Psoas muscle (tissue), 8 donors: ENCODE measurements around the gene DIRAS3. TPM values are rescaled to one million over a fixed set of nuclear protein-coding genes. Genes with fewer than 3 reads are reported as not detected.

Experiments
- ATAC-seq, 4 donors: fragments of 200-7000 bp; cut with Tn5 transposase; one replicate each; pipeline ENCODE4 v1.9.1; 2020; ENCODE audit warnings: moderate library complexity in 3 of 4, mild to moderate bottlenecking in 2 of 4
- DNase-seq, 2 donors: peaks; one replicate each; pipeline ENCODE4 v3.0.0-alpha.2; 2020
- H3K27ac ChIP-seq: fragments of 200-600 bp; one replicate; pipeline ENCODE4 v1.8.0; 2022
- H3K27me3 ChIP-seq, 3 donors: fragments of 200-600 bp in 1 of 3; one replicate each; pipeline versions ENCODE4 v1.6.1 to v1.8.0; 2013 to 2022; ENCODE audit warnings: low read length in 2 of 3, mild to moderate bottlenecking in 2 of 3, moderate library complexity in 1 of 3; ENCODE audit not compliant: insufficient read depth in 3 of 3
- H3K36me3 ChIP-seq, 2 donors: fragments of 200-600 bp in 1 of 2; one replicate each; pipeline versions ENCODE4 v1.6.1 to v1.8.0; 2013 to 2022; ENCODE audit warnings: low read depth in 1 of 2, mild to moderate bottlenecking in 1 of 2, moderate library complexity in 1 of 2; ENCODE audit not compliant: insufficient read depth in 1 of 2
- H3K4me1 ChIP-seq: fragments of 200-600 bp; one replicate; pipeline ENCODE4 v1.8.0; 2022
- H3K4me3 ChIP-seq: fragments of 200-600 bp; one replicate; pipeline ENCODE4 v1.8.0; 2022; ENCODE audit warnings: mild to moderate bottlenecking
- H3K9me3 ChIP-seq: fragments of 200-600 bp; one replicate; pipeline ENCODE4 v1.8.0; 2022
- CTCF ChIP-seq: fragments of 200-600 bp; IDR thresholded peaks from one replicate; pipeline ENCODE4 v1.8.0; 2022; ENCODE audit warnings: antibody characterized with exemption
- WGBS, 3 donors: extraction: QIAGEN DNeasy Blood & Tissue Kit; methylation state at CpG; one replicate each; pipeline versions ENCODE4 v1.1.6 to v1.1.7; 2013; 5-methylcytosine and 5-hydroxymethylcytosine counted together
- intact Hi-C, 2 donors: fragments of 100-400 bp; cut with DNase I; formaldehyde crosslinking; loops; one replicate each; pipeline versions ENCODE4 v1.11.0 to v1.14.2; 2022
- long read RNA-seq, 2 donors: library from polyadenylated mRNA; unstranded; transcript quantifications; one replicate each; pipeline ENCODE4 v2.0.0, GENCODE V29; 2021
- polyA plus RNA-seq, 3 donors: library from polyadenylated mRNA; stranded (reverse); fragments of 200-250 nt; gene quantifications; one replicate each; pipeline ENCODE4 v1.2.3, GENCODE V29; 2013
- total RNA-seq, 4 donors: library from RNA; stranded (reverse); fragmentation: NEBNext Ultra II Directional in 2 of 4; extraction: Animal tissue kit (Norgen Biotek cat#: 25700) in 2 of 4; gene quantifications; one replicate each; pipeline versions ENCODE4 v1.2.1 to v1.2.4, GENCODE V29; 2021 to 2023
- donor health status: healthy with polysubstance abuse.
- donor health status: DM: no; HTN: no; CAD: no; lungs with moderate emphysema.
- donor health status: Bipolar disorder and iron deficiency.
- donor health status: healthy.
- donor health status: DM: yes; HTN: yes; CAD: no.
- donor health status: DM: no; HTN: no; CAD: no.
- donor health status: DM: no; HTN: no; CAD: no.
- donor health status: DM: yes; HTN: yes; CAD: no.

The DIRAS3 gene, protein sequence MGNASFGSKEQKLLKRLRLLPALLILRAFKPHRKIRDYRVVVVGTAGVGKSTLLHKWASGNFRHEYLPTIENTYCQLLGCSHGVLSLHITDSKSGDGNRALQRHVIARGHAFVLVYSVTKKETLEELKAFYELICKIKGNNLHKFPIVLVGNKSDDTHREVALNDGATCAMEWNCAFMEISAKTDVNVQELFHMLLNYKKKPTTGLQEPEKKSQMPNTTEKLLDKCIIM
- total RNA-seq (1 to 10 TPM in 1 of 4 donors, under 1 TPM in 3; 0.39 to 1.2 (median 0.55) TPM), polyA plus RNA-seq (under 1 TPM; 0.18 to 0.39 (median 0.33) TPM)
- long read RNA-seq, donor 1, result 0 reads
- long read RNA-seq, donor 2, partial matches to known transcripts, result 0 of 1 reads
- long read RNA-seq, donor 2, other reads (novel, unspliced or antisense), result 0 of 1 reads

DNA sequence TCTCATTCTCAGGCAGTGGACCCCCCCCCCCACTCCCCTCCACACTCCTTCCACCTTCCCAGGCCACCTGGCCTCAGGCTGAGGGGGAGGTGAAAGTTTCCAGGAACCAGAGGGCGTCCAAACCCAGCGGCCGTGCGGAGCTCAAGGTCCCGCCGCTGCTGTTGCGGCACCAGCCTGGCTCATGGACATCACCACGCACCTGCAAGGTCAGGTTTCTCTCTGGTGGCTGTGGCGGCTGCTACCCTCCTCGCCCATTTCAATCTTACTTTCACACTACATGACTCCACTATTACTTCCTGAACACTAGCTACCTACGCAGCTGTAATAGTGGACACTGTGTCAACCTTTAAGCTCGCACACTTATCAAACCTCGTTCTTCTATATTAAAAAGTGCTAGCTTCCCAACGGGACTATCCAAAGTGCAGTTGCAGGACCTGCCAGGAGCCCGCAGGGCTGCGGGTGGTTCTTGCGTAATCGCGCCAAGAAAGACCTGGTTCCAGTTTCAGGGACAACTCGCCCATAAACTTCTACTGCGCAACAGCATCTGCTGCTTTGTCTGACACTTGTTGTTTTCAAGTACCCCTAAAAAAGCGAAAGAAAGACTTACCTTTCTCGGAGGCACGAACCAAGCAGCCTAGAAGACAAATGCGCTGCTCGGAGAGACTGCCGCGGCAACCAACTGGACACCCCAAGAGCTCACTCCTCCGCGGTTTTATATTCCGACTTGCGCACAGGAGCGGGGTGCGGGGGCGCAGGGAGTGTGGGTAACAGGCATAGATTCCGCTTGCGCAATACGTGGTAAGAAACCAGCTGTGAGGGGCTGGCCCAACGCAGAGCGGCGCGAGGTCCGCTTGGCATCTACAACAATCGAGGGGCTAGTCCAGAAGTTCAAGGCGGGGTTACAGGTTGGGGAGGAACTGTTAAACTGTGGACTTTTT lies at the start of gene DIRAS3:
Gene DIRAS3, minus strand, starts transcription at position 687 of the 938 bp plus-strand sequence. CDS start 3,330 bp downstream, outside the sequence.
- Histone ChIP-seq H3K27me3 (no peaks in the 10 kb centered on the region), H3K27ac (no peak within 1 kb of the TSS), H3K4me1 (no peaks in the 10 kb centered on the region), H3K36me3 (peaks cover 0 to 6% of the 10 kb centered on the region in 2 donors), H3K9me3 (no peaks in the 10 kb centered on the region), H3K4me3 (peak within 1 kb of the TSS; percentile 59)
- TF ChIP-seq CTCF, result no peak
- peak in 1 of 2 donors; percentile 41 for DNase-seq
- ATAC-seq, result peak in 2 of 4 donors; percentile 59 to 61
- intact Hi-C loops, result no loop called here
- WGBS, 3 donors, result 48 to 53% (median 52%) methylated on average over 45 of the region's 45 CpGs

DNA sequence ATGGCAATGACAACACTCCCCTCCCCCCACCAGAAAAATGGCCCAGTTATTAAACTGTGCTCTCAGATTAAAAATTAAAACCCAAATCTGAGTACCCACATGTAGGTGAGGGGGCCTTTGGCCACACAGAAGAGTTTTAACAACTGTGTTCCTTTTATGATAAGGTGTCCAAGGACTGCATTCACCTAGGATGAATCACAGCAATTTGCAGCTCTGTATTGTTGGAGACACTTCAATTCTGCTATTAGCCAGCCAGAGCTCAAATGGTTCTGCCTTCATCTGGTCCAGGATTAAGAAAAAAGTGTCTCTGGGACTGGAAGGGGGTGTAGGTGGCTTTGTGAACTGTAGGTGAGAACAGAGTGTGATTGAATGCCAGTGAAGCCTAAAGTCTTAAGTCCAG lies 43.3 kb upstream of the DIRAS3 start:
- Histone ChIP-seq H3K4me3 (no peak overlapping the region), H3K36me3 (no peaks in the 10 kb centered on the region), H3K27me3 (no peaks in the 10 kb centered on the region), H3K4me1 (no peaks in the 10 kb centered on the region), H3K27ac (no peak overlapping the region), H3K9me3 (no peaks in the 10 kb centered on the region)
- intact Hi-C loops, result no loop called here
- no peak for DNase-seq
- no peak for TF ChIP-seq CTCF
- ATAC-seq, result peak in 1 of 4 donors; percentile 56

GRCh38 chr1:68087184-68087583 lies 36.8 kb upstream of the DIRAS3 start:
- DNase-seq (no peak), ATAC-seq (no peak)
- 73 to 77% (median 74%) methylated on average over 4 of the region's 4 CpGs for WGBS, 3 donors
- Histone ChIP-seq H3K4me1 (no peaks in the 10 kb centered on the region), H3K4me3 (no peak overlapping the region), H3K36me3 (no peaks in the 10 kb centered on the region), H3K27me3 (no peaks in the 10 kb centered on the region), H3K9me3 (no peaks in the 10 kb centered on the region), H3K27ac (no peak overlapping the region)
- intact Hi-C loops, result no loop called here
- no peak for TF ChIP-seq CTCF

DNA sequence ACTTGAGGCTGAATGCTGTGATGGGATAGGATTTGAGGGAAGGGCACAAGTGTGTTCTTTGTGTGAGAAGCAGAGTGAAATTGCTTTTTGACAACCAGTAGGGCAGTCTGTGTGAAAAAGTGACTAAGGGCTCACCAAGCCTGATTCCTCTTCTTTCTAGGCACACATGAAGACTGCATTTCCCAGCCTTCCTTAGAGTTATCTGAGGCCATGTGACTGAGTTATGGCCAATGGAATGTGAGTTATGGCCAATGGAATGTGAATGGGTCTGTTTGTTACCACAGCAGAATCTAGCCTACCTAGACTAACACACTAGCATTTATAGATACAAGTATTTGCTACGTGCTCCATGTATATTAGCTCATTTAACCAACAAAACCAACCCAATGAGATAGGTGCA lies 35.3 kb upstream of the DIRAS3 start:
- intact Hi-C loops, result no loop called here
- Histone ChIP-seq H3K9me3 (no peaks in the 10 kb centered on the region), H3K27ac (no peak overlapping the region), H3K4me1 (no peaks in the 10 kb centered on the region), H3K36me3 (no peaks in the 10 kb centered on the region), H3K27me3 (no peaks in the 10 kb centered on the region), H3K4me3 (no peak overlapping the region)
- whole genome bisulfite sequencing, 3 donors, result 91 to 98% (median 91%) methylated on average over 1 of the region's 1 CpG
- DNase-seq (no peak), ATAC-seq (no peak)
- no peak for TF ChIP-seq CTCF
